Fibroblast of pulmonary artery (primary cell): Measurements from ENCODE around the gene ADAMTSL2.

Experiments
- DNase-seq: peaks from one replicate; pipeline ENCODE4 v3.0.0-alpha.2; 2010; ENCODE audit warnings: low read depth
- H3K4me3 ChIP-seq: replicated peaks from 2 replicates; pipeline ENCODE4 v1.5.1; 2011; ENCODE audit warnings: low read depth, mild to moderate bottlenecking, control low read depth, low read length, moderate library complexity
- TF ChIP-seq, protein P1 (sequence below): IDR thresholded peaks from 2 replicates; pipeline ENCODE4 v1.5.1; 2011; ENCODE audit warnings: mild to moderate bottlenecking, control low read depth, low read length, inconsistent platforms; ENCODE audit errors: missing control alignments

ADAMTSL2 gene

DNA sequence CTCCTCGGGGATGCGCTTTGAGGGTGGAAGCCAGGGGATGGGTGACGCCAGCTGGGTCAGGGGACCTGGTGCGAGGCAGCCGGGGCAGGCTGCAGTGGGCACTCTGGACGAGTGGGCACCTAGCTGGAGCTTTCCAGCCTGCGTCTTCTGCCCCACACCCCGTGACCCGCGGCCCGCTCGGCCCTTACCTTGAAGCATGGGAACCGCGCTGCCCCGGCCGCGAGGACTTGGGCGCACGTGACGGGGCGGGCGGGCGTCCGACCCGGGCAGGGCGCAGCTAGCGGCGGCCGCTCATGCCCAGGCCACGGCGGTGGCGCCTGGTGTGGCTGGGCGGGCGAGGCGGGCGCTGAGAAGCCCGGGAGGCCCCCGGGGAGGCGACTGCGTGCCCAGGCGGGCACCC lies 74.4 kb downstream of the ADAMTSL2 start:
- H3K4me3 ChIP-seq = no peak overlapping the region
- TF ChIP-seq, protein P1, sequence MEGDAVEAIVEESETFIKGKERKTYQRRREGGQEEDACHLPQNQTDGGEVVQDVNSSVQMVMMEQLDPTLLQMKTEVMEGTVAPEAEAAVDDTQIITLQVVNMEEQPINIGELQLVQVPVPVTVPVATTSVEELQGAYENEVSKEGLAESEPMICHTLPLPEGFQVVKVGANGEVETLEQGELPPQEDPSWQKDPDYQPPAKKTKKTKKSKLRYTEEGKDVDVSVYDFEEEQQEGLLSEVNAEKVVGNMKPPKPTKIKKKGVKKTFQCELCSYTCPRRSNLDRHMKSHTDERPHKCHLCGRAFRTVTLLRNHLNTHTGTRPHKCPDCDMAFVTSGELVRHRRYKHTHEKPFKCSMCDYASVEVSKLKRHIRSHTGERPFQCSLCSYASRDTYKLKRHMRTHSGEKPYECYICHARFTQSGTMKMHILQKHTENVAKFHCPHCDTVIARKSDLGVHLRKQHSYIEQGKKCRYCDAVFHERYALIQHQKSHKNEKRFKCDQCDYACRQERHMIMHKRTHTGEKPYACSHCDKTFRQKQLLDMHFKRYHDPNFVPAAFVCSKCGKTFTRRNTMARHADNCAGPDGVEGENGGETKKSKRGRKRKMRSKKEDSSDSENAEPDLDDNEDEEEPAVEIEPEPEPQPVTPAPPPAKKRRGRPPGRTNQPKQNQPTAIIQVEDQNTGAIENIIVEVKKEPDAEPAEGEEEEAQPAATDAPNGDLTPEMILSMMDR = no peak

DNA sequence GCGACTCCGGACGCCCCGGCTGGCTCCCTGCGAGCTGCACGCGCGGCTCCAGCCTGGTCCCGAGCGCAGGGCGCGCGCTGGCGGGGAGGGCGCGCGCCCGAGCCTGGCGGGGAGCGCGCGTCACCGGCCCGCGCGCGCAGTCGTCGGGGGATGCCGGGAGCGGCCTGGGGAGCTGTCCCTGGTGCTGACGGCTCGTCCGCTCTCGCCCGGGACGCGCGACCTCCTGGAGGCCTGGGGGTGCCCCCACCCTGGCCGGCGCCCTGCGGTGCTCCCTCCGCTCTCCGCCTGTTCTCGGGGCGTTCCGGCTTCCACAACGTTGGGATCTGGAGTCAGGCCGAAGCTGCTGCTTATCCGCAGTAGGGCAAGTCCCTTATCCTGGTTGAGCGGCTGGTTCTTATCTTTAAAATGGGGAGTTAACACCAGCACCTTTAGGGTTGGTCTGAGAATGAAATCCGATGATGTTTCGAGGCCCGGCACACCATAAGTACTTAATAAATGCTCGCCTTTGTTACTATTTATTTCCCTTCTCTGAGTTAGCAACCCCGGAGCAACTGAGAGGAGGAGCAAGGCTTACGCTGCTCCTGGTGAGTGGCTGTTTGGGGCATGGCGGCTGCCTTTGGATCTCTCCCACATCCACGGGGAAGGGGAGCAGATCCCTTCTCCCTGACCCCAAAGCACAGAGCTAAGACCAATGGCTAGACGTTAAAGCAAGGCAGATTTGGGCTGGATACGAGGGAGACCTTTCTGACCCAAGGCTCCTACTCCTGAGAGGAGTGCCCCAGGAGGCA lies 75.0 kb downstream of the ADAMTSL2 start, which contains the start of gene FAM163B:
Gene FAM163B (minus strand): TSS at position 79 of the 788 bp plus-strand sequence. CDS start 29,166 bp downstream, outside the sequence.
- TF ChIP-seq, protein P1 = no peak
- H3K4me3 ChIP-seq = no peak within 1 kb of the TSS
- DNase-seq = peak; percentile 54

More for the DNA sequence above, 74.4 kb downstream of the ADAMTSL2 start:
- DNase-seq = no peak

DNA sequence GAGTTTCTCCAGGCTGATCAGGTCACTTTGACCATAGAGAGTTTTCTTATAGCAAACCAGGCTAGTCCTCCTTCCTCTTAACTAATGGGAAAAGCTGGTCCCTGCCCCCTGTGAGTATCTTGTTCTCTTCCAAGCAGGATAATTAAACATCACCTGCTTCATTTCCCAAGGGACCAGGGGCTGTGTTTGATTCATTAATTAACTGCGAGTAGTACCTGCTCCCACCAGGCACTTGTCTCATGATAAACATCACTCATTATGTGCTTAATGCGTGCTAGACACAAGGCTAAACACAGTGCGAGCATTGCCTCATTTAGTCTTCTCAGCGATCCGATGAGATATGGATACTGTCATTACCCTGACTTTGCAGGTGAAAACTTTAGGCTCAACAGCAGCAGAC lies 76.3 kb downstream of the ADAMTSL2 start:
- H3K4me3 ChIP-seq = no peak overlapping the region
- TF ChIP-seq, protein P1 = no peak
- no peak for DNase-seq

GRCh38 chr9:133612051-133612450 lies 77.5 kb downstream of the ADAMTSL2 start:
- TF ChIP-seq, protein P1 = no peak
- no peak for DNase-seq
- H3K4me3 ChIP-seq = no peak overlapping the region

- DNase-seq = no peak
- TF ChIP-seq, protein P1 = no peak
- H3K4me3 ChIP-seq = no peak overlapping the region
These were observed 78.3 kb downstream of the ADAMTSL2 start for GRCh38 chr9:133612816-133613215.

GRCh38 chr9:133613432-133613831 lies 78.9 kb downstream of the ADAMTSL2 start:
- H3K4me3 ChIP-seq = no peak overlapping the region
- TF ChIP-seq, protein P1 = no peak
- DNase-seq = no peak

GRCh38 chr9:133614056-133614455 lies 79.6 kb downstream of the ADAMTSL2 start:
- TF ChIP-seq, protein P1 = no peak
- no peak for DNase-seq
- H3K4me3 ChIP-seq = no peak overlapping the region
